K562 (cell line): ENCODE data around the gene LY6G6F. TPM values are rescaled to one million over a fixed set of nuclear protein-coding genes. Genes with fewer than 3 reads are reported as not detected.

Source experiments
- BRD4 ChIP-seq: fragments of 200-600 bp; sonication (generic); IDR thresholded peaks from 2 replicates; pipeline ENCODE4 v1.6.1; 2017; ENCODE audit warnings: inconsistent platforms
- ESRRB ChIP-seq: fragments of 250-450 bp; sonication (Bioruptor Pico); IDR thresholded peaks from 2 replicates; pipeline ENCODE4 v1.5.0; 2020; ENCODE audit warnings: mild to moderate bottlenecking, moderate library complexity, borderline replicate concordance
- KLF6 ChIP-seq: fragments of 250-450 bp; sonication (Bioruptor Pico); IDR thresholded peaks from 2 replicates; pipeline ENCODE4 v1.4.0; 2020; ENCODE audit warnings: mild to moderate bottlenecking, moderate library complexity, borderline replicate concordance
- MCM7 ChIP-seq, 2 experiments: fragments of 450-650 bp; IDR thresholded peaks; 2 replicates each; pipeline ENCODE4 v1.6.1; 2016 to 2018
- MEF2A ChIP-seq: IDR thresholded peaks from 2 replicates; pipeline ENCODE4 v1.6.1; 2011; ENCODE audit warnings: low read depth, mild to moderate bottlenecking, low read length, moderate library complexity; ENCODE audit not compliant: control insufficient read depth
- RBM25 ChIP-seq: fragments of 200-400 bp; formaldehyde crosslinking; IDR thresholded peaks from 2 replicates; pipeline ENCODE4 v1.6.1; 2018; ENCODE audit warnings: low read length, low read depth, moderate library complexity; ENCODE audit not compliant: severe bottlenecking
- TEAD4 ChIP-seq, 2 experiments: sonication (generic) in 1 of 2; formaldehyde crosslinking in 1 of 2; IDR thresholded peaks; 2 replicates each; pipeline versions ENCODE4 v1.6.1 to v1.8.0; 2012 to 2022; ENCODE audit warnings: borderline replicate concordance in 1 of 2, inconsistent platforms in 1 of 2, low read length in 1 of 2, mild to moderate bottlenecking in 1 of 2, missing genetic modification reagents in 1 of 2
- TSHZ1 ChIP-seq: fragments of 250-450 bp; sonication (Bioruptor Pico); IDR thresholded peaks from 2 replicates; pipeline ENCODE4 v1.4.0; 2020; ENCODE audit warnings: mild to moderate bottlenecking, moderate library complexity
- XRCC4 ChIP-seq: IDR thresholded peaks from one replicate; pipeline ENCODE4 v1.6.1; 2011; ENCODE audit not compliant: insufficient read depth, insufficient read length; ENCODE audit errors: extremely low read depth
- ZBTB11 ChIP-seq, 3 experiments: fragments of 200-800 bp in 1 of 3; fragments of 250-450 bp in 1 of 3; fragments of 450-650 bp in 1 of 3; sonication (Bioruptor Pico) in 1 of 3; sonication (Bioruptor generic) in 1 of 3; formaldehyde crosslinking in 1 of 3; IDR thresholded peaks; 2 replicates each; pipeline versions ENCODE4 v1.6.1 to v1.8.0; 2016 to 2022; ENCODE audit warnings: mild to moderate bottlenecking in 2 of 3, missing genetic modification characterization in 2 of 3, missing compliant biosample characterization in 1 of 3, moderate library complexity in 1 of 3
- ZNF551 ChIP-seq: fragments of 250-450 bp; sonication (Bioruptor Pico); IDR thresholded peaks from 2 replicates; pipeline ENCODE4 v1.5.0; 2021; ENCODE audit warnings: mild to moderate bottlenecking, moderate library complexity
- polyA plus RNA-seq, 8 experiments: library from polyadenylated mRNA; depleted of rRNA in 4 of 8; stranded (reverse) in 5 of 8; unstranded in 3 of 8; fragments of >200 nt; fragmentation: Nextera tagmentation in 2 of 8; fragmentation: Illumina TruSeq in 1 of 8; extraction: Ambion mirVana in 2 of 8; extraction: Trizol in 1 of 8; gene quantifications; 2 replicates each; pipeline versions ENCODE4 v1.2.1 to v1.2.3, GENCODE V29; 2011 to 2014; ENCODE audit warnings: inconsistent platforms in 1 of 8, missing spikeins in 1 of 8
- total RNA-seq, 7 experiments: library from RNA; depleted of rRNA in 6 of 7; stranded (reverse); fragments of >200 nt in 6 of 7; fragmentation: Illumina TruSeq in 2 of 7; extraction: Trizol in 2 of 7; gene quantifications; 2 replicates each; pipeline versions ENCODE4 v1.2.1 to v1.2.3, GENCODE V29; 2011 to 2021; ENCODE audit warnings: low replicate concordance in 1 of 7
- TF ChIP-seq, protein P1 (sequence below): sonication (generic); formaldehyde crosslinking; IDR thresholded peaks from 2 replicates; pipeline ENCODE4 v1.8.0; 2022; ENCODE audit warnings: mild to moderate bottlenecking, missing genetic modification reagents
- TF ChIP-seq, protein P2 (sequence below): fragments of 450-650 bp; conservative IDR thresholded peaks from 2 replicates; pipeline ENCODE4 v1.6.1; 2016; ENCODE audit warnings: missing genetic modification characterization, low read depth, mild to moderate bottlenecking, control low read depth, missing compliant biosample characterization

Gene LY6G6F
- total and polyA plus RNA-seq, 9 of the 15 experiments (the other 6 are each of a cell fraction or from before 2014, with no cell fraction given) = 0.14 to 0.50 (median 0.28) TPM; not detected in 2

GRCh38 chr6:31690231-31691077, 16.2 kb upstream of the LY6G6F start (continued):
- peak in 2 of 3 experiments; percentile 9 to 57; a peak in 2 of 6 replicates for TF ChIP-seq ZBTB11 (CRISPR knock-in tag; IDR thresholded peaks at IDR 0.05)
- TF ChIP-seq, protein P1, sequence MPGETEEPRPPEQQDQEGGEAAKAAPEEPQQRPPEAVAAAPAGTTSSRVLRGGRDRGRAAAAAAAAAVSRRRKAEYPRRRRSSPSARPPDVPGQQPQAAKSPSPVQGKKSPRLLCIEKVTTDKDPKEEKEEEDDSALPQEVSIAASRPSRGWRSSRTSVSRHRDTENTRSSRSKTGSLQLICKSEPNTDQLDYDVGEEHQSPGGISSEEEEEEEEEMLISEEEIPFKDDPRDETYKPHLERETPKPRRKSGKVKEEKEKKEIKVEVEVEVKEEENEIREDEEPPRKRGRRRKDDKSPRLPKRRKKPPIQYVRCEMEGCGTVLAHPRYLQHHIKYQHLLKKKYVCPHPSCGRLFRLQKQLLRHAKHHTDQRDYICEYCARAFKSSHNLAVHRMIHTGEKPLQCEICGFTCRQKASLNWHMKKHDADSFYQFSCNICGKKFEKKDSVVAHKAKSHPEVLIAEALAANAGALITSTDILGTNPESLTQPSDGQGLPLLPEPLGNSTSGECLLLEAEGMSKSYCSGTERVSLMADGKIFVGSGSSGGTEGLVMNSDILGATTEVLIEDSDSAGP (CRISPR knock-in tag) = no peak
- TF ChIP-seq ESRRB = 0 out of 2 replicates have a peak, but pooled peaks have one; percentile 2
- peak; percentile 84 for TF ChIP-seq TEAD4 (IDR thresholded peaks at IDR 0.05; ENCODE audit: low read length)
- TF ChIP-seq TEAD4 (CRISPR knock-in tag; IDR thresholded peaks at IDR 0.05; ENCODE audit: borderline replicate concordance) = no peak
- no peak for TF ChIP-seq BRD4
- no peak for TF ChIP-seq MEF2A
- TF ChIP-seq ZNF551 (CRISPR knock-in tag) = no peak
- no peak for TF ChIP-seq MCM7 (IDR thresholded peaks at IDR 0.05)
- no peak for TF ChIP-seq TSHZ1
- no peak; the same call in 1 of the 2 replicates for TF ChIP-seq KLF6 (CRISPR knock-in tag)
- TF ChIP-seq XRCC4 = no peak
- TF ChIP-seq, protein P2, sequence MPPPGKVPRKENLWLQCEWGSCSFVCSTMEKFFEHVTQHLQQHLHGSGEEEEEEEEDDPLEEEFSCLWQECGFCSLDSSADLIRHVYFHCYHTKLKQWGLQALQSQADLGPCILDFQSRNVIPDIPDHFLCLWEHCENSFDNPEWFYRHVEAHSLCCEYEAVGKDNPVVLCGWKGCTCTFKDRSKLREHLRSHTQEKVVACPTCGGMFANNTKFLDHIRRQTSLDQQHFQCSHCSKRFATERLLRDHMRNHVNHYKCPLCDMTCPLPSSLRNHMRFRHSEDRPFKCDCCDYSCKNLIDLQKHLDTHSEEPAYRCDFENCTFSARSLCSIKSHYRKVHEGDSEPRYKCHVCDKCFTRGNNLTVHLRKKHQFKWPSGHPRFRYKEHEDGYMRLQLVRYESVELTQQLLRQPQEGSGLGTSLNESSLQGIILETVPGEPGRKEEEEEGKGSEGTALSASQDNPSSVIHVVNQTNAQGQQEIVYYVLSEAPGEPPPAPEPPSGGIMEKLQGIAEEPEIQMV (tag) = no peak
- peak; percentile 89 for TF ChIP-seq RBM25
